ENCODE data around the gene VWF.

The VWF gene

GRCh38 chr12:5913387-5913786 lies 211.1 kb downstream of the VWF start:
- DNase-seq (ENCODE audit: low read depth, low spot score), result no peak

GRCh38 chr12:5912437-5913334 lies 211.8 kb downstream of the VWF start:
- DNase-seq (ENCODE audit: low read depth, low spot score), result no peak

GRCh38 chr12:5912011-5912410 lies 212.5 kb downstream of the VWF start:
- no peak for DNase-seq (ENCODE audit: low read depth, low spot score)

- DNase-seq (ENCODE audit: low read depth, low spot score), result no peak
Observed at GRCh38 chr12:5910790-5911548, 213.5 kb downstream of the VWF start.

- DNase-seq (ENCODE audit: low read depth, low spot score), result no peak
Observed at GRCh38 chr12:5909560-5909959, 214.9 kb downstream of the VWF start.

GRCh38 chr12:5908251-5908650 lies 216.2 kb downstream of the VWF start:
- DNase-seq (ENCODE audit: low read depth, low spot score), result no peak

- no peak for DNase-seq (ENCODE audit: low read depth, low spot score)
Observed at GRCh38 chr12:5907807-5908206, 216.7 kb downstream of the VWF start.

- DNase-seq (ENCODE audit: low read depth, low spot score), result no peak
Observed at GRCh38 chr12:5905757-5906156, 218.7 kb downstream of the VWF start.

GRCh38 chr12:5904969-5905368 lies 219.5 kb downstream of the VWF start:
- no peak for DNase-seq (ENCODE audit: low read depth, low spot score)

- DNase-seq (ENCODE audit: low read depth, low spot score), result no peak
Observed at GRCh38 chr12:5904441-5904840, 220.0 kb downstream of the VWF start.

- no peak for DNase-seq (ENCODE audit: low read depth, low spot score)
Observed at GRCh38 chr12:5902736-5903135, 221.7 kb downstream of the VWF start.

GRCh38 chr12:5901416-5901815 lies 223.1 kb downstream of the VWF start:
- DNase-seq (ENCODE audit: low read depth, low spot score), result no peak

- DNase-seq (ENCODE audit: low read depth, low spot score), result no peak
Observed at GRCh38 chr12:5900533-5901205, 223.8 kb downstream of the VWF start.

- DNase-seq (ENCODE audit: low read depth, low spot score), result no peak
Observed at GRCh38 chr12:5900076-5900475, 224.4 kb downstream of the VWF start.

GRCh38 chr12:5899675-5900074 lies 224.8 kb downstream of the VWF start:
- no peak for DNase-seq (ENCODE audit: low read depth, low spot score)

- DNase-seq (ENCODE audit: low read depth, low spot score), result no peak
Observed at GRCh38 chr12:5898874-5899273, 225.6 kb downstream of the VWF start.
